Measurements from ENCODE around the gene RSPH1.

RSPH1 gene

GRCh38 chr21:42427809-42428419, 68.1 kb downstream of the RSPH1 start:
- DNase-seq (ENCODE audit: low spot score) = no peak
- peaks cover 52% of the 10 kb centered on the region for H3K4me1 Mint-ChIP-seq (ENCODE audit: low read depth)
- H3K27ac Mint-ChIP-seq = no peak overlapping the region
- peaks cover 94% of the 10 kb centered on the region for H3K36me3 Mint-ChIP-seq (ENCODE audit: low read depth)
- H3K4me3 Mint-ChIP-seq = no peak overlapping the region
- H3K9me3 Mint-ChIP-seq = peaks cover 16% of the 10 kb centered on the region
- H3K27me3 Mint-ChIP-seq (ENCODE audit: low read depth) = no peaks in the 10 kb centered on the region

GRCh38 chr21:42426876-42427480, 69.0 kb downstream of the RSPH1 start:
- Mint-ChIP-seq H3K36me3 (ENCODE audit: low read depth) (peaks cover 93% of the 10 kb centered on the region), H3K9me3 (peaks cover 7% of the 10 kb centered on the region)

GRCh38 chr21:42426424-42426823, 69.6 kb downstream of the RSPH1 start:
- Mint-ChIP-seq H3K9me3 (peaks cover 2% of the 10 kb centered on the region), H3K36me3 (ENCODE audit: low read depth) (peaks cover 93% of the 10 kb centered on the region), H3K27me3 (ENCODE audit: low read depth) (no peaks in the 10 kb centered on the region), H3K27ac (peak overlapping the region; percentile 17), H3K4me3 (peak overlapping the region; percentile 27), H3K4me1 (ENCODE audit: low read depth) (peaks cover 53% of the 10 kb centered on the region)
- DNase-seq (ENCODE audit: low spot score) = no peak

More at GRCh38 chr21:42426876-42427480, 69.0 kb downstream of the RSPH1 start:
- H3K4me1 Mint-ChIP-seq (ENCODE audit: low read depth) = peaks cover 52% of the 10 kb centered on the region
- DNase-seq (ENCODE audit: low spot score) = no peak
- no peaks in the 10 kb centered on the region for H3K27me3 Mint-ChIP-seq (ENCODE audit: low read depth)
- H3K4me3 Mint-ChIP-seq = no peak overlapping the region
- no peak overlapping the region for H3K27ac Mint-ChIP-seq

- peaks cover 93% of the 10 kb centered on the region for H3K36me3 Mint-ChIP-seq (ENCODE audit: low read depth)
- no peaks in the 10 kb centered on the region for H3K27me3 Mint-ChIP-seq (ENCODE audit: low read depth)
- H3K27ac Mint-ChIP-seq = peak overlapping the region; percentile 93
- peak overlapping the region; percentile 80 for H3K4me3 Mint-ChIP-seq
- DNase-seq (ENCODE audit: low spot score) = no peak
- H3K9me3 Mint-ChIP-seq = no peaks in the 10 kb centered on the region
- peaks cover 61% of the 10 kb centered on the region for H3K4me1 Mint-ChIP-seq (ENCODE audit: low read depth)
Observed at GRCh38 chr21:42425591-42425990, 70.4 kb downstream of the RSPH1 start.

- Mint-ChIP-seq H3K4me3 (peak overlapping the region; percentile 80), H3K27ac (peak overlapping the region; percentile 93), H3K9me3 (no peaks in the 10 kb centered on the region), H3K4me1 (ENCODE audit: low read depth) (peaks cover 63% of the 10 kb centered on the region), H3K27me3 (ENCODE audit: low read depth) (no peaks in the 10 kb centered on the region), H3K36me3 (ENCODE audit: low read depth) (peaks cover 92% of the 10 kb centered on the region)
- peak; percentile 79 for DNase-seq (ENCODE audit: low spot score)
Observed at GRCh38 chr21:42424914-42425541, 71.0 kb downstream of the RSPH1 start.

GRCh38 chr21:42423685-42424084, 72.3 kb downstream of the RSPH1 start:
- no peak for DNase-seq (ENCODE audit: low spot score)
- Mint-ChIP-seq H3K27ac (peak overlapping the region; percentile 93), H3K36me3 (ENCODE audit: low read depth) (peaks cover 92% of the 10 kb centered on the region), H3K27me3 (ENCODE audit: low read depth) (no peaks in the 10 kb centered on the region), H3K9me3 (peaks cover 8% of the 10 kb centered on the region), H3K4me3 (peak overlapping the region; percentile 80), H3K4me1 (ENCODE audit: low read depth) (peaks cover 71% of the 10 kb centered on the region)

- peak; percentile 68 for DNase-seq (ENCODE audit: low spot score)
- Mint-ChIP-seq H3K4me3 (peak overlapping the region; percentile 80), H3K27me3 (ENCODE audit: low read depth) (no peaks in the 10 kb centered on the region), H3K4me1 (ENCODE audit: low read depth) (peaks cover 72% of the 10 kb centered on the region), H3K27ac (peak overlapping the region; percentile 93), H3K36me3 (ENCODE audit: low read depth) (peaks cover 93% of the 10 kb centered on the region), H3K9me3 (peaks cover 8% of the 10 kb centered on the region)
Observed at GRCh38 chr21:42423197-42423675, 72.8 kb downstream of the RSPH1 start.
